Measurements from ENCODE around the gene UPF2.

DNA sequence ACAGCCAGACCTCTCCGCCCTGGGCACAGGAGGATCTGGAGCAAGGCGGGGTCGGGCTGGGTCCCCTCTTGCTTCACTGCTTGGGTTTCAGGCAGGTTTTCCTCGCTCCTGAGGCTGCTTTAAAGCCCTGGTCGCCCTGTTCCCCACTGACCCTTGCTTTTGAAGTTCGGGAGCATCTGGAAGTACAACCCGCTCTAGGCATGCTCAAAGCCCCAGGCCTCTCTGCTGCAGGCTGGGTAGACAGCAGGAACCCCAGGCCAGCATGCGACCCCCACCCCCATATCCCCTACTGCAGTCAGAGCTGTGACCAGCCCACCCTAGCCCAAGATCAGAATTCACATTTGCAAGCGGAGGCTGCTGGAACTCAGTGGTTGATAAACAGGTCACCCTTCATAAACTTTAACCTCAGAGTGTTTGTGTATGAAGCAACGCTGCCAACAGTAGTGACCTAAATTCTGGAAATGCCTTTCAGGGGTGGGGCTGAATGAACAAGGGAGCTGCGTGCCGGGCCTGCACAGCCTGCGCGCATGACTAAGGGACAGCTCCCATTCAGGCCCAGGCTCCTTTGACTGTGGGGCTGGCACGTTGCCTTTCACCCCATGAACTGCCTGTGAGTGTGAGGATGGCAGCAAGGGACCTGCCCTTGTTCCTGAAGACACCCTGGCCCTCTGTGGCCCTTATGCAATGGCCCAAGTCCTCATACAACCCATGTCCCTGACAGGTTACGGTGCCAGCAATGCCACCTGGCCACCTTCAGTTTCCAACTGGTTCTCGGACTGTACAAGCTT, 166.9 kb downstream of the UPF2 start:
- TF ChIP-seq, protein P1, sequence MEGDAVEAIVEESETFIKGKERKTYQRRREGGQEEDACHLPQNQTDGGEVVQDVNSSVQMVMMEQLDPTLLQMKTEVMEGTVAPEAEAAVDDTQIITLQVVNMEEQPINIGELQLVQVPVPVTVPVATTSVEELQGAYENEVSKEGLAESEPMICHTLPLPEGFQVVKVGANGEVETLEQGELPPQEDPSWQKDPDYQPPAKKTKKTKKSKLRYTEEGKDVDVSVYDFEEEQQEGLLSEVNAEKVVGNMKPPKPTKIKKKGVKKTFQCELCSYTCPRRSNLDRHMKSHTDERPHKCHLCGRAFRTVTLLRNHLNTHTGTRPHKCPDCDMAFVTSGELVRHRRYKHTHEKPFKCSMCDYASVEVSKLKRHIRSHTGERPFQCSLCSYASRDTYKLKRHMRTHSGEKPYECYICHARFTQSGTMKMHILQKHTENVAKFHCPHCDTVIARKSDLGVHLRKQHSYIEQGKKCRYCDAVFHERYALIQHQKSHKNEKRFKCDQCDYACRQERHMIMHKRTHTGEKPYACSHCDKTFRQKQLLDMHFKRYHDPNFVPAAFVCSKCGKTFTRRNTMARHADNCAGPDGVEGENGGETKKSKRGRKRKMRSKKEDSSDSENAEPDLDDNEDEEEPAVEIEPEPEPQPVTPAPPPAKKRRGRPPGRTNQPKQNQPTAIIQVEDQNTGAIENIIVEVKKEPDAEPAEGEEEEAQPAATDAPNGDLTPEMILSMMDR (optimal IDR thresholded peaks at IDR 0.05 in 1 of 3, IDR thresholded peaks at IDR 0.05 in 1 of 3, conservative IDR thresholded peaks at IDR 0.05 in 1 of 3; ENCODE audit: extremely low read depth in 1 of 3, insufficient read depth in 2 of 3, low read length in 3 of 3), result no peak
- no peak for TF ChIP-seq EZH2 (IDR thresholded peaks at IDR 0.05; ENCODE audit: low read length)
